ENCODE data around the gene TPD52L1.

- TF ChIP-seq, protein P1, sequence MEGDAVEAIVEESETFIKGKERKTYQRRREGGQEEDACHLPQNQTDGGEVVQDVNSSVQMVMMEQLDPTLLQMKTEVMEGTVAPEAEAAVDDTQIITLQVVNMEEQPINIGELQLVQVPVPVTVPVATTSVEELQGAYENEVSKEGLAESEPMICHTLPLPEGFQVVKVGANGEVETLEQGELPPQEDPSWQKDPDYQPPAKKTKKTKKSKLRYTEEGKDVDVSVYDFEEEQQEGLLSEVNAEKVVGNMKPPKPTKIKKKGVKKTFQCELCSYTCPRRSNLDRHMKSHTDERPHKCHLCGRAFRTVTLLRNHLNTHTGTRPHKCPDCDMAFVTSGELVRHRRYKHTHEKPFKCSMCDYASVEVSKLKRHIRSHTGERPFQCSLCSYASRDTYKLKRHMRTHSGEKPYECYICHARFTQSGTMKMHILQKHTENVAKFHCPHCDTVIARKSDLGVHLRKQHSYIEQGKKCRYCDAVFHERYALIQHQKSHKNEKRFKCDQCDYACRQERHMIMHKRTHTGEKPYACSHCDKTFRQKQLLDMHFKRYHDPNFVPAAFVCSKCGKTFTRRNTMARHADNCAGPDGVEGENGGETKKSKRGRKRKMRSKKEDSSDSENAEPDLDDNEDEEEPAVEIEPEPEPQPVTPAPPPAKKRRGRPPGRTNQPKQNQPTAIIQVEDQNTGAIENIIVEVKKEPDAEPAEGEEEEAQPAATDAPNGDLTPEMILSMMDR (IDR thresholded peaks at IDR 0.05), result no peak
- no peak for TF ChIP-seq POLR2A (IDR thresholded peaks at IDR 0.05)
Observed at GRCh38 chr6:125211352-125211751, 57.8 kb downstream of the TPD52L1 start.
